Smooth muscle cell (in vitro differentiated cells): ENCODE data around the gene FOXRED1. TPM values are rescaled to one million over a fixed set of nuclear protein-coding genes. Genes with fewer than 3 reads are reported as not detected.

ENCODE experiments used
- DNase-seq: peaks from one replicate; lab custom pipeline; 2025; ENCODE audit not compliant: unreplicated experiment; lab: John Stamatoyannopoulos, UW
- H2AFZ ChIP-seq: fragments of 200-600 bp; sonication (generic); 2 replicates; pipeline ENCODE4 v1.6.0; 2016; ENCODE audit warnings: antibody characterized with exemption, low read depth, mild to moderate bottlenecking
- H3F3A ChIP-seq: fragments of 200-600 bp; sonication (generic); 2 replicates; pipeline ENCODE4 v1.6.0; 2017; ENCODE audit warnings: antibody characterized with exemption, low read depth
- H3K27ac ChIP-seq: fragments of 200-600 bp; sonication (generic); 2 replicates; pipeline ENCODE4 v1.5.1; 2016; ENCODE audit warnings: low read depth, mild to moderate bottlenecking
- H3K27me3 ChIP-seq: fragments of 200-600 bp; sonication (generic); 2 replicates; pipeline ENCODE4 v1.6.1; 2016; ENCODE audit warnings: low read depth, mild to moderate bottlenecking
- H3K36me3 ChIP-seq: fragments of 200-600 bp; sonication (generic); 2 replicates; pipeline ENCODE4 v1.5.1; 2016; ENCODE audit warnings: low read depth
- H3K4me1 ChIP-seq: fragments of 200-600 bp; sonication (generic); 2 replicates; pipeline ENCODE4 v1.5.1; 2016; ENCODE audit warnings: low read depth
- H3K4me2 ChIP-seq: fragments of 200-600 bp; sonication (generic); 2 replicates; pipeline ENCODE4 v1.6.0; 2016; ENCODE audit warnings: mild to moderate bottlenecking
- H3K4me3 ChIP-seq: fragments of 200-600 bp; sonication (generic); 2 replicates; pipeline ENCODE4 v1.5.1; 2016; ENCODE audit warnings: mild to moderate bottlenecking
- H3K79me2 ChIP-seq: fragments of 200-600 bp; sonication (generic); 2 replicates; pipeline ENCODE4 v1.6.0; 2016; ENCODE audit warnings: low read depth, mild to moderate bottlenecking
- H3K9ac ChIP-seq: fragments of 200-600 bp; sonication (generic); 2 replicates; pipeline ENCODE4 v1.6.0; 2016; ENCODE audit warnings: low read depth
- H3K9me3 ChIP-seq: fragments of 200-600 bp; sonication (generic); replicated peaks from 2 replicates; pipeline ENCODE4 v1.5.1; 2016; ENCODE audit warnings: low read depth
- H4K20me1 ChIP-seq: fragments of 200-600 bp; sonication (generic); 2 replicates; pipeline ENCODE4 v1.6.0; 2016; ENCODE audit warnings: low read depth
- CTCF ChIP-seq: fragments of 200-600 bp; sonication (generic); IDR thresholded peaks from 2 replicates; pipeline ENCODE4 v1.5.1; 2017; ENCODE audit warnings: borderline replicate concordance, mild to moderate bottlenecking, antibody characterized with exemption; ENCODE audit not compliant: insufficient read depth, poor library complexity, severe bottlenecking
- WGBS: methylation state at CpG from one replicate; pipeline ENCODE4 v1.1.7; 2016; ENCODE audit warnings: low lambda C conversion rate; 5-methylcytosine and 5-hydroxymethylcytosine counted together
- polyA plus RNA-seq: library from polyadenylated mRNA; unstranded; fragments of >200 nt; fragmentation: Nextera tagmentation; extraction: Ambion mirVana; gene quantifications from 2 replicates; pipeline ENCODE4 v1.2.1, GENCODE V29; 2016
- total RNA-seq: library from RNA; depleted of rRNA; stranded (reverse); fragments of >200 nt; gene quantifications from 2 replicates; pipeline ENCODE4 v1.2.3, GENCODE V29; 2014

Gene FOXRED1
- total and polyA plus RNA-seq, 2 experiments from 2014 or later, result 8.1 to 22.1 TPM

- DNase-seq, result no peak
- Histone ChIP-seq H3K4me1 (no peaks in the 10 kb centered on the region), H3K27ac (peak overlapping the region; percentile 7), H3F3A (peaks cover 10% of the 10 kb centered on the region), H3K9ac (no peak overlapping the region), H3K4me2 (no peak overlapping the region), H3K36me3 (peaks cover 3% of the 10 kb centered on the region), H3K9me3 (no peaks in the 10 kb centered on the region), H3K79me2 (no peaks in the 10 kb centered on the region), H4K20me1 (peaks cover 7% of the 10 kb centered on the region), H2AFZ (no peak overlapping the region), H3K4me3 (no peak overlapping the region), H3K27me3 (no peaks in the 10 kb centered on the region)
- 99% methylated on average over 2 of the region's 2 CpGs for WGBS
- no peak for TF ChIP-seq CTCF
These were observed 11.8 kb upstream of the FOXRED1 start for GRCh38 chr11:126257144-126257543.

GRCh38 chr11:126257764-126258163 is 11.2 kb upstream of the FOXRED1 start:
- Histone ChIP-seq H3K4me1 (no peaks in the 10 kb centered on the region), H3K27ac (peak overlapping the region; percentile 7), H3K36me3 (peaks cover 9% of the 10 kb centered on the region), H3K9me3 (no peaks in the 10 kb centered on the region), H3F3A (peaks cover 10% of the 10 kb centered on the region), H4K20me1 (peaks cover 7% of the 10 kb centered on the region), H2AFZ (no peak overlapping the region), H3K79me2 (no peaks in the 10 kb centered on the region), H3K4me3 (no peak overlapping the region), H3K9ac (no peak overlapping the region), H3K27me3 (no peaks in the 10 kb centered on the region), H3K4me2 (no peak overlapping the region)
- WGBS, result 58% methylated on average over 2 of the region's 2 CpGs
- DNase-seq, result no peak
- TF ChIP-seq CTCF, result no peak

- no peak for DNase-seq
- no peaks in the 10 kb centered on the region for H3K27me3 ChIP-seq
- peaks cover 12% of the 10 kb centered on the region for H3F3A ChIP-seq
- no peak for TF ChIP-seq CTCF
- no peak overlapping the region for H3K27ac ChIP-seq
- 98% methylated on average over 6 of the region's 6 CpGs for WGBS
- H3K4me3 ChIP-seq, result no peak overlapping the region
- H3K79me2 ChIP-seq, result peaks cover 8% of the 10 kb centered on the region
- peaks cover 20% of the 10 kb centered on the region for H3K36me3 ChIP-seq
- no peak overlapping the region for H2AFZ ChIP-seq
- peaks cover 10% of the 10 kb centered on the region for H4K20me1 ChIP-seq
- H3K9ac ChIP-seq, result no peak overlapping the region
- H3K9me3 ChIP-seq, result no peaks in the 10 kb centered on the region
- H3K4me2 ChIP-seq, result no peak overlapping the region
- H3K4me1 ChIP-seq, result no peaks in the 10 kb centered on the region
These were observed 6.7 kb upstream of the FOXRED1 start for GRCh38 chr11:126262216-126262615.

- peaks cover 4% of the 10 kb centered on the region for H4K20me1 ChIP-seq
- H3K9ac ChIP-seq, result no peak overlapping the region
- DNase-seq, result no peak
- no peak overlapping the region for H3K4me2 ChIP-seq
- peaks cover 21% of the 10 kb centered on the region for H3K79me2 ChIP-seq
- H3K36me3 ChIP-seq, result peaks cover 20% of the 10 kb centered on the region
- no peak for TF ChIP-seq CTCF
- H3K27me3 ChIP-seq, result no peaks in the 10 kb centered on the region
- 98% methylated on average over 6 of the region's 6 CpGs for WGBS
- no peak overlapping the region for H3K4me3 ChIP-seq
- H3K9me3 ChIP-seq, result no peaks in the 10 kb centered on the region
- no peak overlapping the region for H2AFZ ChIP-seq
- no peak overlapping the region for H3K27ac ChIP-seq
- H3F3A ChIP-seq, result peaks cover 11% of the 10 kb centered on the region
- H3K4me1 ChIP-seq, result peaks cover 5% of the 10 kb centered on the region
These were observed 5.5 kb upstream of the FOXRED1 start for GRCh38 chr11:126263489-126263888.
